Measurements from ENCODE around the gene TRMT44. TPM values are rescaled to one million over a fixed set of nuclear protein-coding genes. Genes with fewer than 3 reads are reported as not detected.

Gene TRMT44
- total RNA-seq, 1 experiment from 2014 or later, result 24.4 TPM

GRCh38 chr4:8508740-8509139 lies 68.2 kb downstream of the TRMT44 start:
- Mint-ChIP-seq H3K36me3 (ENCODE audit: insufficient read depth, unreplicated experiment) (no peaks in the 10 kb centered on the region), H3K9me3 (ENCODE audit: unreplicated experiment) (no peaks in the 10 kb centered on the region), H3K4me3 (ENCODE audit: unreplicated experiment) (no peak overlapping the region), H3K27me3 (ENCODE audit: insufficient read depth, unreplicated experiment) (peaks cover 40% of the 10 kb centered on the region), H3K4me1 (ENCODE audit: insufficient read depth, unreplicated experiment) (peaks cover 8% of the 10 kb centered on the region), H3K27ac (ENCODE audit: low read depth, unreplicated experiment) (no peak overlapping the region)
- CTCF ChIA-PET, result no interaction called here
- POLR2A ChIA-PET, result no interaction called here
- BruUV-seq (replicated peaks), result no TSS peak
- no peak for DNase-seq (ENCODE audit: unreplicated experiment)
- TF ChIP-seq, protein P1, sequence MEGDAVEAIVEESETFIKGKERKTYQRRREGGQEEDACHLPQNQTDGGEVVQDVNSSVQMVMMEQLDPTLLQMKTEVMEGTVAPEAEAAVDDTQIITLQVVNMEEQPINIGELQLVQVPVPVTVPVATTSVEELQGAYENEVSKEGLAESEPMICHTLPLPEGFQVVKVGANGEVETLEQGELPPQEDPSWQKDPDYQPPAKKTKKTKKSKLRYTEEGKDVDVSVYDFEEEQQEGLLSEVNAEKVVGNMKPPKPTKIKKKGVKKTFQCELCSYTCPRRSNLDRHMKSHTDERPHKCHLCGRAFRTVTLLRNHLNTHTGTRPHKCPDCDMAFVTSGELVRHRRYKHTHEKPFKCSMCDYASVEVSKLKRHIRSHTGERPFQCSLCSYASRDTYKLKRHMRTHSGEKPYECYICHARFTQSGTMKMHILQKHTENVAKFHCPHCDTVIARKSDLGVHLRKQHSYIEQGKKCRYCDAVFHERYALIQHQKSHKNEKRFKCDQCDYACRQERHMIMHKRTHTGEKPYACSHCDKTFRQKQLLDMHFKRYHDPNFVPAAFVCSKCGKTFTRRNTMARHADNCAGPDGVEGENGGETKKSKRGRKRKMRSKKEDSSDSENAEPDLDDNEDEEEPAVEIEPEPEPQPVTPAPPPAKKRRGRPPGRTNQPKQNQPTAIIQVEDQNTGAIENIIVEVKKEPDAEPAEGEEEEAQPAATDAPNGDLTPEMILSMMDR (IDR thresholded peaks at IDR 0.05; ENCODE audit: unreplicated experiment), result no peak
- intact Hi-C loops (cut with micrococcal nuclease), result no loop called here

GRCh38 chr4:8509311-8509950 lies 68.9 kb downstream of the TRMT44 start:
- Mint-ChIP-seq H3K4me1 (ENCODE audit: insufficient read depth, unreplicated experiment) (peaks cover 3% of the 10 kb centered on the region), H3K27ac (ENCODE audit: low read depth, unreplicated experiment) (no peak overlapping the region), H3K27me3 (ENCODE audit: insufficient read depth, unreplicated experiment) (peaks cover 33% of the 10 kb centered on the region), H3K36me3 (ENCODE audit: insufficient read depth, unreplicated experiment) (no peaks in the 10 kb centered on the region), H3K4me3 (ENCODE audit: unreplicated experiment) (no peak overlapping the region), H3K9me3 (ENCODE audit: unreplicated experiment) (no peaks in the 10 kb centered on the region)
- POLR2A ChIA-PET, result no interaction called here
- intact Hi-C loops (cut with micrococcal nuclease), result no loop called here
- CTCF ChIA-PET, result interaction anchor here (1.5 kb wide), 1 partner anchor 10 kb away, joined by 3 read pairs; no protein-coding TSS in a partner anchor
- TF ChIP-seq, protein P1 (IDR thresholded peaks at IDR 0.05; ENCODE audit: unreplicated experiment), result no peak
- BruUV-seq (replicated peaks), result no TSS peak
- no peak for DNase-seq (ENCODE audit: unreplicated experiment)

- Mint-ChIP-seq H3K9me3 (ENCODE audit: unreplicated experiment) (no peaks in the 10 kb centered on the region), H3K4me3 (ENCODE audit: unreplicated experiment) (no peak overlapping the region), H3K27me3 (ENCODE audit: insufficient read depth, unreplicated experiment) (peaks cover 26% of the 10 kb centered on the region), H3K27ac (ENCODE audit: low read depth, unreplicated experiment) (no peak overlapping the region), H3K36me3 (ENCODE audit: insufficient read depth, unreplicated experiment) (peaks cover 4% of the 10 kb centered on the region), H3K4me1 (ENCODE audit: insufficient read depth, unreplicated experiment) (no peaks in the 10 kb centered on the region)
- TF ChIP-seq, protein P1 (IDR thresholded peaks at IDR 0.05; ENCODE audit: unreplicated experiment), result no peak
- BruUV-seq (replicated peaks), result no TSS peak
- intact Hi-C loops (cut with micrococcal nuclease), result no loop called here
- CTCF ChIA-PET, result interaction anchor here (1.5 kb wide), 1 partner anchor 10 kb away, joined by 3 read pairs; no protein-coding TSS in a partner anchor
- DNase-seq (ENCODE audit: unreplicated experiment), result no peak
- POLR2A ChIA-PET, result no interaction called here
Observed at GRCh38 chr4:8510191-8510590, 69.6 kb downstream of the TRMT44 start.

- Mint-ChIP-seq H3K36me3 (ENCODE audit: insufficient read depth, unreplicated experiment) (peaks cover 5% of the 10 kb centered on the region), H3K27ac (ENCODE audit: low read depth, unreplicated experiment) (no peak overlapping the region), H3K4me3 (ENCODE audit: unreplicated experiment) (no peak overlapping the region), H3K27me3 (ENCODE audit: insufficient read depth, unreplicated experiment) (peaks cover 20% of the 10 kb centered on the region), H3K9me3 (ENCODE audit: unreplicated experiment) (no peaks in the 10 kb centered on the region), H3K4me1 (ENCODE audit: insufficient read depth, unreplicated experiment) (no peaks in the 10 kb centered on the region)
- no peak for DNase-seq (ENCODE audit: unreplicated experiment)
- ChIA-PET POLR2A (no interaction called here), CTCF (interaction anchor here (1.5 kb wide), 1 partner anchor 11 kb away, joined by 3 read pairs; no protein-coding TSS in a partner anchor)
- BruUV-seq (replicated peaks), result no TSS peak
- intact Hi-C loops (cut with micrococcal nuclease), result no loop called here
- TF ChIP-seq, protein P1 (IDR thresholded peaks at IDR 0.05; ENCODE audit: unreplicated experiment), result no peak
Observed at GRCh38 chr4:8510611-8511285, 70.2 kb downstream of the TRMT44 start.

Data from MCF 10A (cell line).